ENCODE data around the gene SCN11A.
"Not testable (repeated sequence)": the region's sequence is repeated elsewhere in the genome, so short reads cannot be mapped to it uniquely, and the experiment has no call there.

Gene SCN11A

DNA sequence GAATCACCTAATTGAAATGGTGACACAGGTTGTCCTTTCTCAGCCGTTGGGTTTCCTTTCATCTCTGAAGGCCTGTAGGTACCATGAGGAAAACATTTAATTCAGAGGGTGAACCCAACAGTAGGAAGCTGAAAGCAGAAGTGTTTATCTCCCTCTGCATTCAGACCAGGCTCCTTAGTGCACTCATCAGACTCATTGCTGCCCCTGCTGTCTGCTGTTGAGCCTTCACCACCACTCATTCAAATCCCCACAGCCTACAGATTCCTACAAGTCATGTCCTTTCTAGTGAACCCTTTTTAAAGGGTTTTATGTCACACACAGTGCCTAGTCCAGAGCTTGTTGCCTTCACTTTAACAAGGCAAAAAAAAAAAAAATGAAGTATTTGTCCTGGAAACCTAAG, 13.5 kb upstream of the SCN11A start:
- no peak for DNase-seq (ENCODE audit: low read depth in 3 of 3)

DNA sequence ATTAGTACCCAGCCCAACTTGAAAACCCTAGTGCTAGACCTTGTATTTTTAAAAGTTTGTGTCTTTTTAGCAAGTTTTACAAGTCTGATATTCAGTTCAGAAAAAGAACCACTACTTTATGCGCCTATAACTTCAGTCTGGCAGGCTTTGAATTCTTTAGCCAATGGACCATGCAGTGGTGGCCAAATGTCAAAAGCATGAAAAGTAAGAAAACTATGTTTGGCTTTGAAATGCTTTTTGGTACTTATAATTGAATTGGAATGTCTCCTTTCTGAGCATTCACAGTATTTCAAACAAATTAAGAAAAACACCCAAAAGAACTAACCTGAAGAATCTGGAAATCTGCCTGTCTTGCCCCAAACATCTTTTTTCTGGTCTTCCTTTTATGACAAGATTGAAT, 12.9 kb upstream of the SCN11A start:
- DNase-seq (ENCODE audit: low read depth in 3 of 3), result no peak

DNA sequence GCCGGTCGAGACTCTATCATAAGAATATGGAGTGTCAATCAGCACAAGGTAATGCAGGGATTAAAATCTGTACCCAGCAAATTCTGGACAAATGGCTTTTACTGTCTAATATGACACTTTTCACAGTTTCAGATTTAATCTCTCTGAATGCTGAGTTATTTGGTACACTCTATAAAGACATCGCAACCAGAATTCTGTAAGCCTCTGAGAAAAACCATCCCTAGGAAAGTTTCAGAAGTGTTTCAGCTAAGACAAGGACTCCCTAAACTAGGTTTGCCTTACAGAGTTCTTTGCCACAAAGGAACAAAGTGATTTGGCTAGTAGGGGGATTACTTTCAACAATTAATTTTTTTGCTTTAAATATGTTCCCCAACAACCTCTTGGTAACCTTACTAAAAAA, 11.4 kb upstream of the SCN11A start:
- no peak for DNase-seq (ENCODE audit: low read depth in 3 of 3)

DNA sequence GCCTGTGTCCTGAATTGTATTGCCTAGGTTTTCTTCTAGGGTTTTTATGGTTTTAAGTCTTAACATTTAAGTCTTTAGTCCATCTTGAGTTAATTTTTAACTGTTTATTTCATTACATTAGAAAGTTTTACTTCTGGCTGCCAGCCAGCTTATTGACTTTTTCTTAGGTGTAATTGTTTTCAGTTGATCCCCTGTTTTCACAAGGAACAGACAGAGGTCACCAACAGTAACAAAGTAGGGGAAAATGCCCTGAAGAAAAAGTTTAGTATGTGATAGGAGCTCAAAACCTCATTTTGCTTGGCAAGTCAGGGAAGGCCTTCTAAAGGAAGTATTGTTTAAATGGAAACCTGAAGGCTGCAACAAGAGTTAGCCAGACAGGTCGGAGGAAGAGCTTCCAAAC, 10.4 kb upstream of the SCN11A start:
- DNase-seq (ENCODE audit: low read depth in 3 of 3), result no peak

DNA sequence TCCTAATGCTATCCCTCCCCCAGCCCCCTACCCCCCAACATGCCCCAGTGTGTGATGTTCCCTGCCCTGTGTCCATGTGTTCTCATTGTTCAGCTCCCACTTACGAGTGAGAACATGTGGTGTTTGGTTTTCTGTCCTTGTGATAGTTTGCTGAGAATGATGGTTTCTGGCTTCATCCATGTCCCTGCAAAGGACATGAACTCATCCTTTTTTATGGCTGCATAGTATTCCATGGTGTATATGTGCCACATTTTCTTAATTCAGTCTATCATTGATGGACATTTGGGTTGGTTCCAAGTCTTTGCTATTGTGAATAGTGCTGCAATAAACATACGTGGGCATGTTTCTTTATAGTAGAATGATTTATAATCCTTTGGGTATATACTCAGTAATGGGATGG, 9.5 kb upstream of the SCN11A start:
- DNase-seq (ENCODE audit: low read depth in 3 of 3), result not testable (repeated sequence)

DNA sequence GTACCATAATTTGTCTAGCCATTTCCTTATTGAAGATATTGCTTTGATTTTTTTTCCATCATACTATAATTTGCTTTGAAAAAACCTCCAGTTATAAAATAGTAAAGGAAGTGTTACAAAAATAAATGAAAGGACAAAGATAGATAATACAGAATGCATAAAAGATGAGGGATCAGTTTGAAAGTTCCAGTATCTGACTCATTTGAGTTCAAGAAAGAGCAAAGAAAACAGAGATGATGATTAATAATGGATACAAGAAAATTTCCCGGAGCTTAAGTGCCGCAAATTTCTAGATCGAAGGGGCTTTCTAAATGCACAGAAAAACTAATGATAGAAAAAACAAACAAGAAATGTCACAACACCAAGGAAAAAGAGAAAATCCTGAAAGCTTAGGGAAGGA, 4.4 kb upstream of the SCN11A start:
- DNase-seq (ENCODE audit: low read depth in 3 of 3), result no peak

DNA sequence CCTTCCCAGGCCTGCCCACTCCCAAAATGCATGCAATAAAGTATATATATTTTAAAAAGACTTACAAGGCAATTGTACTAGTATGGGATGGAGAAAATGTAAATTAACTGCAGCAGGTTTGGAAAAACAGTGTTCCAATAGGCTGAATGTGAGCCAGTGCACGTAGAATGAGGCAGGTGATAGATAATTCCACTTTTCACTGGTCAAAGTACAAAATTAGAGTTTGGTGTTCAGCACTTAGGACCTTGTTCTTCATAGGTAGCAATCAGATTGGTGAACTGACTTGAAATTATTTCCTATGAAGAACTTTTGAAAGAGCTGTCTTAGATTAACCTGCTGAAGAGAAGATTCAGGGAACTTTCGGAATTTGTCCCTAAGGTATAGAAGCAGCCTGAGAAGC, 2.0 kb upstream of the SCN11A start:
- no peak for DNase-seq (ENCODE audit: low read depth in 3 of 3)

DNA sequence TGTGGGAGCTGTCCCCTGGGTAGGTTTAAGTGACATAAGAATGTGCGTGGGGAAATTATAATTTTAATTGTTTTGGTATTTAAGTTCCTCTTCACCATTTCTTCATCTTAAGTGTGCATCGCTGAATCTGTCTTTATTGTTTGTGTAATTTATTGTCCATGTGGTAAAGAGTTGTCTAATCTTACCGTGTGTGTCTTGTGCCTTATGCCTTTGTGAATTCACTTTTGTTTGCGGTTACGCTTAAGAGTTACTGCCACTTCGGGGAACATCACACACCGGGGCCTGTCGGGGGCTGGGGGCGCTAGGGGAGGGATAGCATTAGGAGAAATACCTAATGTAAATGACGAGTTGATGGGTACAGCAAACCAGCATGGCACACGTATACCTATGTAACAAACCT, 839 bp upstream of the SCN11A start:
- no peak for DNase-seq (ENCODE audit: low read depth in 3 of 3)

DNA sequence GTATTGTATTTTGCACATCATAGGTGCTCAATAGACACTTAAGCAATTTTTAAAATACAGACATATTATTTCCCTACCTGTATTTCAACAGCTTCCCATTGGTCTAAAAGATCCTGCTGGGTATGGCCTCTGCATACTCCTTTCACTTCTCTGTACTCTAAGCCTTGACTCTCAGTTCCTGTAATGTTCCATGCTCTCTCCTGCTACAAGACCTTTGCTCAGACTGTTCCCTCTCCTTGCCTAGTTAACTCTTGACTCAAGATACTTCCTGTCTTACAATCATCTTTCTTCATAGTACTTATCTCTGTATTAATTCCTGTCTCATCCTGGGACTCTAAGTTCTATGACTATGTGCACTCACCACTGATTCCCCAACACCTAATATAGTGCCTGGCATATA, 1.7 kb downstream of the SCN11A start:
- DNase-seq (ENCODE audit: low read depth in 3 of 3), result no peak

DNA sequence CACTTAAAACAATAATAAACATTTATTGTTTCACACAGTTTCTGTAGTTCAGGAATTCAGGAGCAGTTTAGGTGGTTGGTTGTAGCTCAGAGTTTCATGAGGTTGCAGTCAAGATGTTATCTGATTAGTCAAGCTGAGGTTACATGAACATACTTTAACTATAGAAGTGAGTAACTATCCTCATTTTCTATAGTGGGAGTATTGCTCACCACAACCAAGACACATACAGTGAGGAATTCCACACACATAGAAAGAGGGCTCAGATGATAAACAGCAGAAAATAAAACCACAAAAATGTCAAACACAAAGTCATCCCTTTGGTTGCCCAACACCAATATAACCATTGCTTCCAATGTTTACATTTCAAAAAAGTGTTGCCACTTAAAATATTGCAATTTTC, 13.6 kb downstream of the SCN11A start:
- DNase-seq (ENCODE audit: low read depth in 3 of 3), result no peak

DNA sequence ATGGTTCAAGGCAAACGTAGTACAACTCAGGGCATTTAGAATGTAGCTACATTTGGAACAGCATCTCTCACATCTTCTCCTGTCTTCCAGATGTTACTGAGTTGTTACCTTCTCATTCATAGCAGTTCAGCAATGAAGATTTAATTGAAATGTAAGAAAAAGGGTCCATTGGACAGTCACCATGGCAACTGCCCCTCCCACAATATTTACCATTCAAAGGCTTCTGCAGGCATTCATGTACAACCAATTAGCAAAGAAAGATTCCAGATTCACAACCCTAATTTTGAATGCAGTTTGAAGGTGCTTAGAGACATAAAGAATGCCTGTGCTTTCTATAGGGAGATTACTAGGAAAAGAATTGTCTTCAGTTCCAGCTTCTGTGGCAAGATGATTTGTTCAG, 22.2 kb downstream of the SCN11A start:
- no peak for DNase-seq (ENCODE audit: low read depth in 3 of 3)

DNA sequence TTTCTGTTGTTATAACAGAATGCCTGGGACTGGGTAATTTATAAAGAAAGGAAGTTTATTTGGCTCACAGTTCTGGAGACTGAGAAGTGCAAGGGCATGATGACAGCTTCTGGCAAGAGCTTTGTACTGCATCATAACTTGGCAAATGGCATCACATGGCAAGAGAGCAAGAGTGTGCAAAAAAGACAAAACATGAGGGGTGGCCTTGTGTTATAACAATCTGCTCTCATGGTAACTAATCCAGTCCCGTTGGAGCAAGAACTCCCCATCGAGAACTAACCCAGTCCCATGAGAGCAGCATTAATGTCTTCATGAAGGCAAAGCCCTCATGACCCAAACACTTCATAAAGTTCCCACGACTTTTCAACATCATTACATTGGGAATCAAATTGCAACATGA, 23.2 kb downstream of the SCN11A start:
- DNase-seq (ENCODE audit: low read depth in 3 of 3), result no peak

DNA sequence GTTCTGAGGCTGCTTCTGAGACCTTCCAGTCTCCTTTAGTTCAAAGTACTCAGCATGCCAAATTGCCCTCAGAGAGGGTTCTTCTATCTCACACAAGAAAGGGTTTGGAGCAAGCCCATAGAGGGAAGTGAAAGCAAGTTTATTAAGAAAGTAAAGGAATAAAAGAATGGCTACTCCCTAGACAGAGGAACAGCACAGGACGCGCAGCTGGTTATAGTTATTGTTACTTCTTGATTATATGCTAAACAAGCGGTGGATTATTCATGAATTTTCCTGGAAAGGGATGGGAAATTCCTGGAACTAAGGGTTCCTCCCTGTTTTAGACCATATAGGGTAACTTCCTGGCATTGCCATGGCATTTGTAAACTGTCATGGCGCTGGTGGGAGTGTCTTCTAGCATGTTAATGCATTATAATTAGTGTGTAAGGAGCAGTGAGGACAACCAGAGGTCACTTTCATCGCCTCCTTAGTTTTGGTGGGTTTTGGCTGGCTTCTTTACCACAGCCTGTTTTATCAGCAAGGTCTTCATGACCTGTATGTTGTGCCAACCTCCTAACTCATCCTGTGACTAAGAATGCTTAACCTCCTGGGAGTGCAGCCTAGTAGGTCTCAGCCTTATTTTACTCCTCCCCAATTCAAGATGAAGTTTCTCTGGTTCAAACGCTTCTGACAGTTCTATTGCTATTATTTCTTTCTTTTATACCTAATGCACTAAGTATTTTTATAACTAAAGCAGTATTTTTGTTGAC, 26.3 kb downstream of the SCN11A start:
- DNase-seq (ENCODE audit: low read depth in 3 of 3), result no peak

DNA sequence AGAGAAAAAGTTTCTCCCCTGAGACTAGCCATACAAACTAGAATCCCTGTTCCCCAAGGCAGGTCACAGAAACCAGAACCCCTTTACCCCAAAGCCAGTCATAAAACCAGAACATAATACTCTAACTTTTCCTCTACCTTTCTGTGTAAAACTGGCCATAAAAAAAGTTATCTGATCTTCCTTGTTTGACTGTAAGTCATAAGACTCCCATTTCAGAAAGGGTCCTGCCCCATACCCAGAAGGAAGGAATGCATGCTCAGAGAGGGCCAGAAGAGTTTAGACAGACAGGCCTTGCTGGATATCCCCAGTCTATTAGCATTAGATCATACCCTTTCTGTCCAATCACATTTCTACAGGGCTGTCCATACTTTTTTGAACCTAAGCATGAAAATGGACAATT, 27.2 kb downstream of the SCN11A start:
- no peak for DNase-seq (ENCODE audit: low read depth in 3 of 3)

DNA sequence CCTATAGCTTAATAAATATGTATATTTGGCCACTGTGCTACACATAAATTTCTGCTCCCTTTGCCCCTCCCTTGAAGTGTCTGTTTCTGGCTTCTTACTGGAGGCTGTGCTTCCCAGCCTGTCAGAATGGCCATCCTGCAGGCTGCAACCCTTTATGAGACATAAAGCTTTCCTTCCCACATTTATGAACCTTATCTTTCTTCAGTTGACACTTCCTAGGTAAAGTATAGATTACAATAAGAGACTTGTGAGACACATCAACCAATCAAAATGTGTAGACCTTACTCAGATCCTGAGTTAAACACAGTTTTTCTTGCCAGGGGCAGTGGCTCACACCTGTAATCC, 29.5 kb downstream of the SCN11A start:
- no peak for DNase-seq (ENCODE audit: low read depth in 3 of 3)

DNA sequence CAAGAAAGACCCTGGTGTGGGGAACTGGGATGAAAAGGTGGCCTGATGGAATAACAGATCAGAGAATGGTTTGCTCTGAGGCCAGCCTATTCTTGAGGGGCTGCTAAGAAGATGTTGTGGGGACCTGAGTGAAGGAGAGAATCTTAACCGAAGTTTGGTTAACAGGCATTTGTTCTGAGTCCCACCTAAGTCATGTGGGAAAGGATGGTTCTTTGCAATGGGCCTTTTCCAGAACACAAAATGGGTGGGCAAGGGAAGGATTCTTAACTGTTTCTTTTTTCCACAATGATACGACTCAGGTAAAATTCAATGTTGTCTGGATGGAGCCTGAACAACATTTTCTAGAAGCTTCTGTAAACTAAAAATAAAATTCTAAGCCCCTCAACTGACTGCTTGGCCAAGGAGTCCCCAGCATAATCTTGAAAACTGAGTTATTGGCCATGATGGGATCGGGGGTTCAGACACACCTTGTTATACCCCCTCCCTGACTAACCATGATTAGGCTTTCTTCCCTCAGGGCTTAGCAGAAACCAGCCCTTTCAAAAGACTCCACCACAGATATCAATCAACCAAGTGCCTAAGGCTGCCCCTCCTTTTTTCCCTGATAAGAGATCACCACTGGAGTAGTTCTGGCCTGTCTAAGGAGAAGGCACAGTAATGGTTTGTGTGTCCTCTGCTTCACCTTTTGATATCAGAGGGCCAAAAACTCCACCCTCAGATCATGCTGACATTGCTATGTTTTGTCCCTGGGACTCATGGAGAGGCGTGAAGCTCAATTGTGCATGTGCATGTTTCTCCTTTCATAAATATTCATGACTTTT, 30.1 kb downstream of the SCN11A start:
- no peak for DNase-seq (ENCODE audit: low read depth in 3 of 3)

DNA sequence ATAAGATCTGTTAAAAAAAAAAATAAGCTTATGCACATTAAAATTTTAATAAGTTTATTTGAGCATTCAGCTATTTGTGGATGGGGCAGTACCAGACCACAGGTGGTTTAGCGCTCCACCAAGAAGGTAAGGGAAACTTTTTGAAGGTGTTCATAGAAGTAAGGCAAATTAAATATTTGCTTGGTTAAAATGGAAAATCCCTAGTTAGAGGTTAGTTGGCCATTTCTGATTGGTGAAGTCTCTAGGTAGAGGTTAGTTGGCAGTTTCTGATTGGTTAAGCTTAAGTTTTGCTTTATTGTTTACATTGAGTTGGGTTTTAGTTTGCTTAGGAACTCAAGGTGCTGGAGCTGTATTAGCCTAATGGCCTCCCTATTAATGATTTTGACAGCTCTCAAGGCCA, 30.7 kb downstream of the SCN11A start:
- DNase-seq (ENCODE audit: low read depth in 3 of 3), result no peak

DNA sequence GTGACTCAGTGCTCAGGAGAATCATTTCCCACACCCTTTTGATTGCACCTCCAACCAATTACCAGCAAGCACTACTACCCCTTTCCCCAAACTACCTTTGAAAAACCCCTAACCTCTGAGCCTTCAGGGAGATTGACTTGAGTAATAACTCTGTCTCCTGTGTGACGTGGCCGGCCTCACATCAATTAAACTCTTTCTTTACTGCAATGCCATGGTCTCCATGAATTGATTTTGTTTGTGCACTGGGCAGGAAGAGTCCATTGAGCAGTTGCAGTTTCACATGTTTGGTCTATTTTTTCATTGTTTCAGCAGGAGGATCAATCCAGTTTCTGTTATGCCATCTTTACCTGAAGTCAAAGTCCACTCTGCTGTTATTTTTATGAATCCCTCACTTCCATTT, 32.4 kb downstream of the SCN11A start:
- no peak for DNase-seq (ENCODE audit: low read depth in 3 of 3)

DNA sequence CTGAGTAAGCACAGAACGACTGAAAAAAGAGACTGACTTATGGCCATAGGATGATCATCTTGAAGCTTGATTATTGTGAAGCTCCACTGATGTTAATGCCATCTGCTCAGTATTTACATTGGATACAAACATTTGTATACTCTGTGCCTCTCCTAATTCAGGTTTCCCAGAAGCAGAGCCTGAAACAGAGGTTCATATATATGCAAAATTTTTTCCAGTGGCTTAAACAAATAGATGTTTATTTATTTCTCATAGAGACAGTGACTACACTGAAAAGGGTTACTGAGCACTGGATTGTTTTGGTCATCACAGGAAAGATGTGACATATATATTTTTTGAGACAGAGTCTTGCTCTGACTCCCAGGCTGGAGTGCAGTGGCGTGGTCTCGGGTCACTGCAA, 36.3 kb downstream of the SCN11A start:
- DNase-seq (ENCODE audit: low read depth in 3 of 3), result no peak

DNA sequence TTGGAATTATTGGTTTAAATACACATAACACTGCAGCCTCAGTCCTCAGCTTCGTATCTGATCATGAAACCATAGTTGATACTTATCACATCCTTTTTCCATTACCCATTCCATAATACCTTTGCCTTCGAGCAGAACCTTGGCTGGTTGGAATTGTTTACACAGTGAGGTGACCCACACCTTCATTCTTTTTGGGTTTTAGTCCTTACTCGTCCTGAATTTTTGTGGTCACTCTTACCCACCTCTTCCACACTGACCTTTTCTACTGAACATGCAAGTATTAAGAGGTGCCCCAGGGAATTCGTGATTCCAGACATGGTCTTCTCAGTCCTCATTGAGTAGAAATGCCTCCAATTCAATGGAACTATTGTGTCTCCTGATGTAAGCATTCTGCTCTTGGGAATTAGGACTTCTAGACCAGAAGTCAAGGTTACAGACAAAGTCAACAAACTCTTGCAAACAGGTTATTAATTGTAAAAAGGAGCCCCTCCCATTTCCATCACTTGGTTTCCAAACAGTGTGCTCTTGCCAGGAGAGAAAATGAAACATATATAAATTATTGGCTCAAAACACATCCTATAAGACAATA, 37.7 kb downstream of the SCN11A start:
- no peak for DNase-seq (ENCODE audit: low read depth in 3 of 3)

DNA sequence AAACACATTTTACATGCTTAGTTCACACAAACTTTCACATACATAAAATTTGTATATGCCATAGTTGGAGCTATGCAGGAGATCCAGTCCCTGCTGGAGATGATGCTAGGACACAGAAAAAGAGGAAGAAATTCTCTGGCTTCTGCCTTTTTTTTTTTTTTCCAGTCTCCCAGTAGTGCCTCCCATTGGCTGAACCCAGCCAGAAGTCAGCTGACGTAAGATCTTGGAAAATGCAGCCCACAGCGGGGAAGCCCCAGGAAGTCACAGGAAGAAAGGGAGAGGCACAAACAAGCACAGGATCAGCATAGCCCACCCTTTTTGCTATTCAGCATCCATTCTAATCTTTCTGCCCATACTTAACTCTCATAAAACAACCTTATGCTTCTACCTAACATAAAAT, 38.5 kb downstream of the SCN11A start:
- no peak for DNase-seq (ENCODE audit: low read depth in 3 of 3)

DNA sequence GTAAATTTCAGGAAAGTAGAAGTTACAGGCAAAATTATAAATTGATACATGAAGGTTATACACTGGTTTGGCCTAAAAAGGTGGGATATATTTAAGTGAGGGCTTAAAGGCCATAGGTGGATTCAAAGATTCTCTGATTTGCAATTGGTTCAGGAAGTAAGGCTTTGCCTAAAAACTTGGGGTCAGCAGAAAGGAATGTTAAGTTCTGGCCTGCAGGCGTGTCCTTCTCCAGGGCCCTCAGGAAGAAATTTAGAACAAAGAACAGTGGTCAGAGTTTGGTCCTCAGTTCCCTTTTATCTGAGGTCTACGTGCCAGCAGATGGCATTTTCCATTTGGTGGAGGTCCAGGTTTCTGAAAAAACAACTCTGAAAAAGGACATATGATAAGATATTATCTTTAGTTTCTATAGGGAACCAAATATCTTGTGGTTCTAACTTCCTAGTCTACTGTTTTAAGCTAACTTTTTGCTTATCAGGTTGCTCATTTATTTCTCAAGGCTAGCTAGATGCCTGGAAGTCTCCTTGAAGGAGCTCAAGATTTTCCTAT, 40.5 kb downstream of the SCN11A start:
- DNase-seq (ENCODE audit: low read depth in 3 of 3), result no peak

DNA sequence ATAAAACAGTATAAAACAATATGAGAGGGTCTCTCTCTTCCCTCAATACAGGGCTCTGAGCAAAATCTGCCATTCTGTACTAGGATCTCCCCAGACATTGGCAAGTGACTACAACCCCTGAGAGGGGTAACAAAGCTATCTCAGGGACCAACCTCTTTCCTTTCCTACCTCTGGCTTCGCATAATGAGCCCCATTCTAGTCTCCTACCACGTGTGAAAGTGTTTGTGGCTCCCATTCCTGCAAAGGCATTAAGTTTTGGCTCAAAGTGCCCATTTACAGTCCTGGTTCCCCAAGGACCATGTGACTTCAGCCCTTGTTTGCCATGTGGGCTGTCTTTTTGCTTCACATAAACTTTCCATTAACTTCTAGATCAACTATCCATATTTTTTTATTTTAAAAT, 46.4 kb downstream of the SCN11A start:
- no peak for DNase-seq (ENCODE audit: low read depth in 3 of 3)

All from stimulated activated CD4-positive, alpha-beta T cell treated with anti-CD3 and anti-CD28 coated beads, TNF-alpha, amount 100 ng/mL, for 24 hours (primary cell).